Measurements from ENCODE around the gene SLC25A47. TPM values are rescaled to one million over a fixed set of nuclear protein-coding genes. Genes with fewer than 3 reads are reported as not detected.
"Not testable (repeated sequence)": the region's sequence is repeated elsewhere in the genome, so short reads cannot be mapped to it uniquely, and the experiment has no call there.

SLC25A47 gene
- total RNA-seq, 1 donor from 2014 or later: not detected

DNA sequence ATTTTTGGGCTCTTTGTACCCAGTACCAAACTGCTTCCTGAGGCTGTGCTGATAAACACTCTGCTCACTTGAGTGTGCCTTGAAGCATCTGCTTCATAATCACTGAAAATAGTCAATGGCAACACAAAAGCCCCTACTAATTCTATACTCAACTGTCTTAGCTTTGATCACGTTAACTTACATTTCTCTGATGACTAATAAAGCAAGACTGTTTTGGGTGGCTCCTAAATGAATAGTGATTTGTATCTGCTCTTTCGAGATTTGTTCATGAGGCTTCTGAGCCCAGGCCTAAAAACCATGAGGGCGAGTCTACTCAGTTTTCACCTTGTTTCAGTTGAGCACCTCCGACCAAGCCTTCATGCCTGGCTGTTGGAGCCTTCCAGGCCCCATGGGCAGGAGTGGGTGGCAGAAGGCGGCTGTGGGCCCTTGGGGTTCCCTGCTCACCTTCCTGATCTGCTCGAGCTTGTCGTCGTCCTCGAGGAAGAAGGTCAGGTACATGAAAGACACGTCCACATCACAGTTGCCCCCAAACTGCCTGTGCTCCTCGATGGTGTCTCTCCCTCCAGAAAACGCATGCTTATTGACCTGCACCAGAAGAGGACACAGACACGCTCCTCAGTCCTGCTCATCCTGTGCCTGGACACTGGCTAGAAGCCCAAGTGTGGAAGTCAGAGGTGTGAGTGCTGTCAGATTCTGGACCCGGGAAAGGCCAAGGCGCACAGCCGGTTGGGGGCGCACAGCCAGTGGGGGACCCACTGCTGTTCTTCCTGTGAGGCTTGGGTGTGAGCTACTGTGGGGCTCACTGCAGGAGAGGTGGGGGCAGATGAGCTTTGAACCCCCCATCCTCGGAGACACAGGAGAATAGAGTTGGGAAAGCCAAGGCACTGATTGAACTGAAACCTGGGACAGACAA lies 13.7 kb downstream of the SLC25A47 start:
- intact Hi-C loops (cut with DNase I): no loop called here
- DNase-seq (ENCODE audit: missing footprints): no peak
- no peak for ATAC-seq

DNA sequence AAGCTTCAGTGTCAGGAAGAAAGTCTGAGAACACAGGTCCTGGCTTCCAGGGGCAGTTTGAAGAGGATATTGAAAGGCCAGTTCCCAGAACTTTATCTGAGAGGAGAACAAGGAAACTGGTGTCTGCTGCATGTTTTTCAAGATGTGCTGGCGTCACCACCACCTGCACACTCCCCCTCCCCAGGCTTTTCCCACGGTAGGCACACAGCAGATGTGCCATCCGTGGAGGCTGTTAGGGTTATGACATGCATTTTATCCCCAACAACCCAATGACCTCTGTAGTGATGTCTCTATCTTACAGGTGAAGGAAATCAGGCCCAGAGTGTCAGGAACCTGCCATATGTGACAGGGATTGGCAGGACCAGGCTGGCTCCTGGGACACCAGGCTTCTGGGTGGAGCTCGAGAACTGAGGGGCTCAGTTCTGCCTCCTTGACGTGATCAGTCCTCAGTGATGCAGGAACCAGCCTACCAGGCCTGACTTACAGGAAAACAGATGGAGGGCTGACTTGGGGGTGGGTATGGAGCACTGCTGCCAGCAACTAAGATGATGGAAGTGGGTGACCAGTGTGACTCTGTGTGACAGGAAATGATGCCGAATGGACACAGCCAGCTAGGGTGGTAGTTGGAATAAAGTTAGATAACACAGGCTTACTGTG lies 16.8 kb downstream of the SLC25A47 start:
- intact Hi-C loops (cut with DNase I): no loop called here
- no peak for ATAC-seq
- DNase-seq (ENCODE audit: missing footprints): no peak

DNA sequence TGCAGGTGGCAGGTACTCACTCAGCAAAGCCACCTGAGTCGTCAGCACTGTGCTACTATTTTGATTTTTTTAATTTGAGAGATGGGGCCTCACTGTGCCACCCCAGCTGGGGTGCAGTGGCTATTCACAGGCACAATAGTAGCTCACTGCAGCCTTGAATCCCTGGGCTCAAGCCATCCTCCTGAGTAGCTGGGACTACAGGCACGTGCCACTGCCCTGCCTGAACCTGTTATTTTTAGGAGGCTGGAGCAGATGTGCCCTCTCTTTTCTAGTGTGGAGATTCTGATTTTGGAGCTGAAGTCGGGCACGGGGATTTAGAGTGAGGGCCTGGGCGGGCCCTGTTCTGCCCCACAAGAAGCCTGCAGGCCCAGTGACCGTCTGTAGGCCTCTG lies 17.3 kb downstream of the SLC25A47 start:
- ATAC-seq (peak; percentile 50), DNase-seq (ENCODE audit: missing footprints) (no peak)
- intact Hi-C loops (cut with DNase I): no loop called here

DNA sequence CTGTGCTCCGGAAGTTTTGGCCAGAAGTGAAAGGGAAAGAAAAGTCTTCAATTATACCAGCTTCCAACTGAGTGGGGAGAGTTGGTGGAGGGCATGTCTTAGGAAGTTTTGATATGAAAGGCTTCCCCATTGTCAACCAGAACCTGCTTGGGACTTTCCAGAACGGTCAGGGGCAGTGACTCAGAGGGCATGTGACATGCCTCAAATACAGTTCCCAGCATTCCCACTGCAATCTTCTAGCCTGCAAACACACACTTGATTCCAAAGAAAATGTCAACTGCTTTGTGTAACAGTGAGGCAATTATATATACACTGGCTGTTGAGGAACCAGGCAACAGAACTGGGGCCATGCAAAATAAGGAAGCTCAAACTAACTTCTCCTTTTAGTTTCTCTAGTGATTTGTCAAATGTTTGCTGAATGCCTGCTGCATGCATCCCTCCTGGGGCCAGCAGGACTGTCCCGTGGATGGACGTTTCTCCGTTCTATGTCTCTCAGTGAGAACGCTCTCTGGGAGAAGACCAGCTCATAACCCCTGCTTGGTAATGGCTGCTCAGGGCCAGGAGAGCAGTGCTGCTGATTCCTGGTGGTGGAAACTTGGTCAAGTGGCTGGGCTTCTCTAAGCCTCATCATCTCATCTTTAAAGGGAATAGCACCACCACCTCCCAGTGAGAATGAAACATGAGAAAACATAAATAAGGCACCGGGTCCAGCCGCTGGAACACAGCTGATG lies 18.3 kb downstream of the SLC25A47 start:
- intact Hi-C loops (cut with DNase I): no loop called here
- ATAC-seq (peak; percentile 53), DNase-seq (ENCODE audit: missing footprints) (no peak)

DNA sequence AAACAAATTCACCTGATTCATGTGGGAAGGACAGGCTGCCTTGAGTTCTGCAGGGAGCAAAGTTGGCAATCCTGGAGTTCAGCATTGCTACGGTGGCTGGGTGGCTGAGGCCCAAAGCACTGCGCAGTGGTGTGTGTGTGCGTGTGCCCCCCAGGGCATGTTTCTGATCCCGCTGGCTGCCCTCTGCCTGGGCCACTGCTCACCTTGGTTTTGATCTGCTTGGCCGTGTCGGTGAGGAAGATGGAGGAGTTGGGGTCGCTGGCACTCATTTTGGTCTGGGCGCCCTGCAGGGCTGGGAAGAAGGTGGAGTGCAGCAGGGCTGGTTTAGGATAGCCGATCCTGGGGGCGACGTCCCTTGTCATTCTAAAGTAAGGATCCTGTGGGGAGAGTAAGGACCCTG lies 19.1 kb downstream of the SLC25A47 start:
- no peak for ATAC-seq
- DNase-seq (ENCODE audit: missing footprints): no peak

DNA sequence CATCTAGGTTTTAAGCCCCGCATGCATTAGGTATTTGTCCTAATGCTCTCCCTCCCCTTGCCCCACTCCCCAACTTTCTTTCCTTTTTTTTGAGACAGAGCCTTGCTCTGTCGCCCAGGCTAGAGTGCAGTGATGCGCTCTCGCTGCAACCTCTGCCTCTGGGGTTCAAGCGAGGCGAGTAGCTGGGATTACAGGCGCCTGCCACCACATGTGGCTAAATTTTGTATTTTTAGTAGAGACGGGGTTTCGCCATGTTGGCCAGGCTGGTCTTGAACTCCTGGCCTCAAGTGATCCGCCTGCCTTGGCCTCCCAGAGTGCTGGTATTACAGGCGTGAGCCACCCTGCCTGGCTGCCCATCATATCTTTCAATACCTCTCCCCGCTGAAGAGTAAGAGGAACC lies 19.7 kb downstream of the SLC25A47 start:
- intact Hi-C loops (cut with DNase I); ATAC-seq; DNase-seq (ENCODE audit: missing footprints): not testable (repeated sequence)

More for the DNA sequence above, 19.1 kb downstream of the SLC25A47 start:
- intact Hi-C loops (cut with DNase I): no loop called here

DNA sequence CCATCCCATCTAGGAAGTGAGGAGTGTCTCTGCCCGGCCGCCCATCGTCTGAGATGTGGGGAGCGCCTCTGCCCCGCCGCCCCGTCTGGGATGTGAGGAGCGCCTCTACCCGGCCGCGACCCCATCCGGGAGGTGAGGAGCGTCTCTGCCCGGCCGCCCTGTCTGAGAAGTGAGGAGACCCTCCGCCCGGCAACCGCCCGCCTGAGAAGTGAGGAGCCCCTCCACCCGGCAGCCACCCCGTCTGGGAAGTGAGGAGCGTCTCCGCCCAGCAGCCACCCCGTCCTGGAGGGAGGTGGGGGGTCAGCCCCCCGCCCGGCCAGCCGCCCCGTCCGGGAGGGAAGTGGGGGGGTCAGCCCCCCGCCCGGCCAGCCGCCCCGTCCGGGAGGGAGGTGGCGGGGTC lies 21.5 kb downstream of the SLC25A47 start:
- ATAC-seq; intact Hi-C loops (cut with DNase I); DNase-seq (ENCODE audit: missing footprints): not testable (repeated sequence)

DNA sequence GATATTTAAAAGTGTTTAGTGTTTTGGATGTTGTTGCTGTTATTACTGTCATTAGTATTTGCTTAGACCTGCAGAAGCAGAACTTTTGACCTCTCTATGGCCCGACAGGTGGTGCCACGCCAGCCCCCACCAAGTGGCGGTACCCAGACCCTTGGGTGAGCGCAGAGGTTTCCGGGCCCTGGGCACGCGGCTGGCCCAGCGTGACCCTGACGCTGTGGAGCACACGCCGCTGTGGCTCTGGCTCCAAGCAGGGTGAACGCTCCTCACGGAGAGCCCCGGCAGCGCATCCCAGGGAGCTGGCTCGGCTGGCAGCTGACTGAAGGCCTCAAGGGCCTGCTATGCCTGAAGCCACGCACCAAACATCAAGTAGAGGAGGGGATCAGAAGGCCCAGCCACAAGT lies 22.6 kb downstream of the SLC25A47 start:
- no peak for DNase-seq (ENCODE audit: missing footprints)
- intact Hi-C loops (cut with DNase I): no loop called here
- ATAC-seq: no peak

DNA sequence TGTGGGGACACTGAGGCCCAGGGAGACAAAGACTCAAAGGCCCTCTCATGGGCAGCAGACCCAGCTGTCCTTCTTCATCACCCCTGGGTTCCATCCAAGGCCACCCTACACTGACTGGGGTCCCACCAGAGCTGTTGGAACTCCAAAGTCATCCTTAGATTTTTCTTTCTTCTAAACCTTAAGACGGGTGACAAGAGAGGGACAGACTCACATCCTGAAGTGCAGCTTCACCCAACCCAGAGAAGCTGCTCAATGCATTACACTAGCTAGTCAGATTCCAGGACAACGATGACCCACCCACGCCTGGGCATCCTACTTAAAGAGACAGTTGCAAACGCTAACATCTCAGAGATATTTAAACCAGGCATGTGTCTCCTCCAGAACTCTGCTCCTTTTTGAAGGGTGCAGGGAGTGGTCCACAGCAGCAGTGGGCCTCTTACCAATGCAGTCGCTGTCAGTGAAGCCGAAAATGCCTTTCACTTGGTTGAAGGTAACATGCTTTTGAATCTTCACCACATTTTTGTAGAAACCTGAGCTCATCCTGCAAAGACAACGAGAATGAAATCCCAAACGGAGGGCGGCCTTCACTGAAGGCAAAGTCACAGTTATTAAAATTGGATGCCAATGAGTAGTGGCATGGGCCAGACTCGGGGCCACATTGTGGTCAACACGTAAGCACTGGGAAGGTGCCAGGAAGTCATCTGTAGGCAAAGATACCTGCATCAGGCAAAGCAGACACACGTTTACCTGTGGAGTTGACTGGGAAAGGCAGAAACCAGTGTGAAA lies 23.4 kb downstream of the SLC25A47 start:
- no peak for ATAC-seq
- intact Hi-C loops (cut with DNase I): no loop called here
- no peak for DNase-seq (ENCODE audit: missing footprints)

DNA sequence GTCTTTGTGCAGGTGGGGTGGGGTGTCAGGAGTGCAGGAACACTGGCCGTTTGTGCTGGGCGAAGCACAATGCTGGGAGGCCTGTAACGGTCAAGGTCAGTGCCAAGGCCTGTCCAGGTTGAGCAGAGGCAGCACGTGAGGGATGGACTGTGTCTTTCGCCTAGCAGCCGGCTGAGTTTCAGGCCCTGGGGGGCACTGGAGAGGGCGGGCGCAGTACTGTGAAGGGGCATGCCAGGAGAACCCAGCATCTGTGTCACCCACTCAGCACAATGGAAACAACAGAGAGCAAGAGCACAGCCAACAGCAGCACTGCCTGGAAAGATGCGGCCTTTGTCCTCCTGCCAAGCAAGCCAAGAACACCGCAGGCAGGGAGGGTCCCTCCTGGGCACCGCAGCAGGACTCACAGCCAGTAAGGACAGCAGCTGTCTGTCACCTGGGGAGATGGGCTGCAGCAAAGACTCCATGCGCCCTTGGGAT lies 25.2 kb downstream of the SLC25A47 start:
- intact Hi-C loops (cut with DNase I): no loop called here
- DNase-seq (ENCODE audit: missing footprints) (no peak), ATAC-seq (no peak)

DNA sequence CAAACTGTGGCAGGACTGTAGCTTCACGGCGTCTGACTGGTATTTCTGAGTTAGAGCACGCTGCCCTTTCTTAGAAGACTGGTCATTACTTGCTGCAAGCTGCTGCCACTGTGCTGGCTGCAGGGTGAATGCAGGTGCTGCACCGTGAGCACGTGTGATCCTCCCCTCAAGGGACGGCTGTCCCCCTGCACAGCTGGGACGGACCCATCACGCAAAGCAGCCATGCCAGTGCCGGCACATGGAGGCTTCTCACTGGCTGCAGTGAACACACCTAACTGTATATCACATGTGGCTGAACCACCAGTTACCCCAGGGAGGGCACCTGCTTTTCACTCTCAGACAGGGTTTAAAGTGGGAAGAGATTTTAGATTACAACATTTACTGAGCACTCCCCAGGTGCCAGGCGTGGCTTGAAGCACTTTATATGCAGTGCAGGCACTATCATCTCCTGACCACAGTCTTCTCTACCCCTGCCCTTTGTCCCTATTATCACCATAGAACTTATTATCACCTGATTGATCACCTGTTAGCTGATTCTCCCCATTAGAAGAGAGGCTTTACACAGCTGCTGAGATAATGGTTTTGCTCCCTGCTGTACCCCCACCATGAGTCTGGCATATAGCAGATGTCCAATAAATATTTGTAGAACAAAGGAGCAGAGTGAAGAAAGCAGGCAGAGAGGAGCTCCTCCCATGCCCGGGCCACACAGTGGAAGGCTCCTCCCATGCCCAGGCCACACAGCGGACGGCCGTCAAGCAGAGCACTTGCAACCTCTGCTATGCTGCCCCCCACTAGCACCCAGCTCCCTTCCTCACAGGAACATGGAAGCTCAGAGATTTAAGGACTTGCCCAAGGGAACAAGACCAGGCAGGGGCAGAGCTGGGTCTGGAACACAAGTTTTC lies 25.9 kb downstream of the SLC25A47 start:
- ATAC-seq (no peak), DNase-seq (ENCODE audit: missing footprints) (no peak)
- intact Hi-C loops (cut with DNase I): no loop called here

DNA sequence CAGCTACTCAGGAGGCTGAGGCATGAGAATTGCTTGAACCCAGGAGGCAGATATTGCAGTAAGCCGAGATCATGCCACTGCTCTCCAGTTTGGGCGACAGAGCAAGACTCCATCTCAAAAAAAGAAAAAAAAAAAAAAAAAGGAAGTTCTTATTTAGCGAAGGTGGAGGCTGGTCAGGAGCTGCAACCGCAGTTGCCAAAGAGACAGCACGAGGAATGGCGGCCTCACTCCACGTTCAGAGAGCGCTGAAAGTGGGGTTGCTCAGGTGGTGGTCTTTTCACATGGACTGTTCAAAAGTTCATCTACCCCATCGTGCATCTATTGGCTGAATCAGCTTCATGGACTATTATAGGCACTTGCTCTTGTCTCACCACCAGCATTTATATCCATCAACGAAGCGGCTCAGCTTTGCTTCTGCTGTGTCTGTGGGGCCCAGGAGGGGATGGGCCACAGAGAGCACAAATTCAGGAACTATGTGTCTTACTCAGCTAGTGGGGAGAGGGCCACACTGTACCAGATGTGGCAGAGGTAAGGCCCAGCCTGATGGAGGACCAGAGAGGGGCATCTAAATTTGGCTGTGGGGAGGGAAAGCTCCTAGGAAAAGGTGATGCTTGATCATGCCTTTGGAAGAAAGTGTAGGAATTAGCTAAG lies 27.3 kb downstream of the SLC25A47 start:
- intact Hi-C loops (cut with DNase I): no loop called here
- DNase-seq (ENCODE audit: missing footprints) (no peak), ATAC-seq (no peak)

DNA sequence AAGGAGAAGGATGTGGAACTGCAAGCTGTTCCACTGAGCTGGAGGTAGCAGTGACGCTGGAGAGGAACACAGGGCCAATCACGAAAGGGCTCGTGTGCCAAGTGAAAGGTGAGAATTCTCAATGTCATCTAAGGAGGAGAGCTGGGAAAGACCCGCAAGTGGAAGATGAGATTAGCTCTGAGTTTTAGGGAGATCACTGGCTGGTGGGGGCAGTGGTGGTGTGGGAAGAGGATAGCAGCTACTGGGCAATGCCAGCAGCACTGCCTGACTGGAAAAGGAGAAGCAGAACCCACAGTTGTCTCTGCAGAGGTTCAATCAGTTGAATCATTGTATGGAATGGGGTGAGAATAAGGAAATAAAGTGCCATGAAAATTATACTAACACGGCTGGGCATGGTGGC lies 27.8 kb downstream of the SLC25A47 start:
- DNase-seq (ENCODE audit: missing footprints) (no peak), ATAC-seq (no peak)
- intact Hi-C loops (cut with DNase I): no loop called here

DNA sequence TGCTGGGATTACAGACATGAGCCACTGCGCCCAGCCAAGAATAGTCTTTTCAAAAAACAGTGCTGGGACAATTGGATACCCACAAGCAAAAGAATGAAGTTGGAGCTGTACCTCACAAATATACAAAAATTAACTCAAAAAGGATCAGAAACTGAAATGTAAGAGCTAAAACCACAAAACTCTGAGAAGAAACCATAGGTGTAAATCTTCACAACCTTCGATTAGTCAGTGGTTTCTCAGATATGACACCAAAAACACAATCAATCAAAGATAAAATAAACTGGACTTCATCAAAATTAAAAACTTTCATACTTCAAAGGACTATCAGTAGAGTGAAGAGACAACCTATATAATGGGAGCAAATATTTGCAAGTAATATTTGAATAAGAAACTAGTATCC lies 35.3 kb downstream of the SLC25A47 start:
- DNase-seq (ENCODE audit: missing footprints) (no peak), ATAC-seq (no peak)
- intact Hi-C loops (cut with DNase I): no loop called here

DNA sequence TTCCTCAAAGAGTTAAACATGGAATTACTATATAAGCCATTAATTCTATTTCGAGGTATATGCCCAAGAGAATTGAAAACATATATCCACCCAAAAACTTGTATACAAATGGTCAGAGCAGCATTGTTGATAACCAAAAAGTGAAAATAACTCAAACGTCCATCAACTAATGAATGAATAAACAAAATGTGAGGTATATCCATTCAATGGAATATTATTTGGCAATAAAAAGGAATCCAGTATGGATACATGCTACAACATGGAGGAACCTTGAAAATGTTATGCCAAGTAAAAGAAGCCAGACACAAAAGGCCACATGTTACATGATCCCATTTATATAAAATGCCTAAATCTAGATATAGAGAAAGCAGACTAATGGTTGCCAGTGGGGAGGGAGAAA lies 36.0 kb downstream of the SLC25A47 start:
- no peak for ATAC-seq
- no peak for DNase-seq (ENCODE audit: missing footprints)
- intact Hi-C loops (cut with DNase I): no loop called here

DNA sequence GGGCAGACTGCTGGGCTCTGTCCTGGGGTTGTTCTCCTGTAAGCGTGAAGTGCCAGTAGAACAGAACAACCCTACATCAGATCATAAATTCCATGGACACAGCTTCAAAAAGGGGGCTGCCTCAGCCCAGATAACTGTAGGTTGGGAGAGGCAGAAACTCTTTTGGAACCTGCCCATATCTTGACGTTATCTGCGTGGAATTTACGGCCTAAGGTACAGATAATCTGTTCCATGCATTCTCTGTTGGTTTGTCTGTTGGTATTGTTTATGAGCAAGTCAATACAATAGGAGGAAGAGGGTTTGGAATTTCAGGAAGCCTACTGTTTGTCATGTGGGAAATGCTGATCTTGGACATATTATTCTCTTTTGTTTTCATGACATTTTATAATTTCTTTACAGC lies 36.7 kb downstream of the SLC25A47 start:
- ATAC-seq (peak; percentile 31), DNase-seq (ENCODE audit: missing footprints) (no peak)
- intact Hi-C loops (cut with DNase I): no loop called here

DNA sequence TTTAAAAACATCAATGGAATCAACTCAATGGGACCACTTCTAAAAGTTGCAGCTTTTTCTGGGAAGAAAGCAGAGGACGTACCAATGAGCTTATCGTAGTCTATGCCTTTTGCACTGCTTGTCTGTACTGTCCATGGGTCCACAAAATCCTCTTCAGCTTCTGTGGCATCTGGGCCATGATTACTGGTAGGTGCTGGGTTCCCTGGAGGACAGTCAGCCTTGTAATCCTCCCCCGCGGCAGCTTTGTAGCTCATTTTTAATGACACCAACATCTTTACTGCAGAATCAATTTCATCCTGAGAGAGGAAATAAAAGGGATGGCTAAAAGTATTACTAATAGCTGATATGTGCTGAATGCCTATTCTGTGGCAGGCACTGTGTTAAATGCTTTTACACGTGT lies 38.5 kb downstream of the SLC25A47 start:
- ATAC-seq (no peak), DNase-seq (ENCODE audit: missing footprints) (no peak)
- intact Hi-C loops (cut with DNase I): no loop called here
